LoVo (cell line): ENCODE data around the gene NADK.
A peak's percentile ranks its signal among the peaks of the same experiment; 100 is the strongest.
"Not testable (repeated sequence)": the region's sequence is repeated elsewhere in the genome, so short reads cannot be mapped to it uniquely, and the experiment has no call there.

Experiments
- DNase-seq: peaks from one replicate; pipeline ENCODE4 v3.0.0-alpha.2; 2016; ENCODE audit warnings: low spot score

The NADK gene

GRCh38 chr1:1763657-1764621, 14.3 kb downstream of the NADK start:
- DNase-seq, result no peak

DNA sequence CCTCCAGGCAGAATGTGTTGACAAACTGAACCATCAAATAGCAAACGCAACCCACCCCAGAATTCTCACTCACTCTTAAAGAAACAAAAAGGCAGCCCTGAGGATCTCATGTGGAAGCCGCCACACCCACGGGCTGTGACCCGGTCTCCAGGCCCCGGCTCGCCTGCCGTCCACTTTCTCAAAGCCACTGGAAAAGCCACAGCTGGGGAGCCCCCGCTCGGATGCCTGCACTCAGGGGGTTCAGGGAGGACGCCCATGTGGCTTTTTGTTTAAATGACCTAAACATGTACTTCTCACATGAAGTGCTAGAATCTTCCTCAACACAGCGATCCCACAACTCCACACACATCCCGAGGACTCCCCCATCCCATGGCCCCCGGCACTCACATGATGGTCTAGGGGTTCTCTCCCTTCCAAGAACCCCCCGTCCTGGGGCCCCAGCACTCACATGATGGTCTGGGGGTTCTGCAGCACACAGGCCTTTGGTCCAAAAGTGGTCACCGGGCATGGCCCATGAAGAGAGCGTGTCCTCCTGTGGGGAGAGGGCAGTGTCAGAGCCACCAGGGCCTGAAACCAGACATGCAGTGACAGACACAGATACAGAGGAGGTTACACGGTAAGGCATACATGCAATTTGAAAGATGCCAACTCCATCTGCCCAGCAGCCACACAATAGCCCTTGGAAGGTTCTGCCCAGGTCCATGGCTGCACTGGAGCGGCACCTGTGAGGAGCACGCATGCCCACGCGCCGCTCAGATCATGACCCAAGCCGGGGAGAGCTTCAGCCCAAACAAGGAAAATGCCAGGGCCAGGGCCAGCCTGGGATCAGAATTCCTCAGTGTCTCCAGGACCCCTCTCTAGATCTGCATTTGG, 16.5 kb downstream of the NADK start:
- no peak for DNase-seq

GRCh38 chr1:1760715-1761114, 17.6 kb downstream of the NADK start:
- no peak for DNase-seq

GRCh38 chr1:1760345-1760650, 18.0 kb downstream of the NADK start:
- DNase-seq, result no peak

DNA sequence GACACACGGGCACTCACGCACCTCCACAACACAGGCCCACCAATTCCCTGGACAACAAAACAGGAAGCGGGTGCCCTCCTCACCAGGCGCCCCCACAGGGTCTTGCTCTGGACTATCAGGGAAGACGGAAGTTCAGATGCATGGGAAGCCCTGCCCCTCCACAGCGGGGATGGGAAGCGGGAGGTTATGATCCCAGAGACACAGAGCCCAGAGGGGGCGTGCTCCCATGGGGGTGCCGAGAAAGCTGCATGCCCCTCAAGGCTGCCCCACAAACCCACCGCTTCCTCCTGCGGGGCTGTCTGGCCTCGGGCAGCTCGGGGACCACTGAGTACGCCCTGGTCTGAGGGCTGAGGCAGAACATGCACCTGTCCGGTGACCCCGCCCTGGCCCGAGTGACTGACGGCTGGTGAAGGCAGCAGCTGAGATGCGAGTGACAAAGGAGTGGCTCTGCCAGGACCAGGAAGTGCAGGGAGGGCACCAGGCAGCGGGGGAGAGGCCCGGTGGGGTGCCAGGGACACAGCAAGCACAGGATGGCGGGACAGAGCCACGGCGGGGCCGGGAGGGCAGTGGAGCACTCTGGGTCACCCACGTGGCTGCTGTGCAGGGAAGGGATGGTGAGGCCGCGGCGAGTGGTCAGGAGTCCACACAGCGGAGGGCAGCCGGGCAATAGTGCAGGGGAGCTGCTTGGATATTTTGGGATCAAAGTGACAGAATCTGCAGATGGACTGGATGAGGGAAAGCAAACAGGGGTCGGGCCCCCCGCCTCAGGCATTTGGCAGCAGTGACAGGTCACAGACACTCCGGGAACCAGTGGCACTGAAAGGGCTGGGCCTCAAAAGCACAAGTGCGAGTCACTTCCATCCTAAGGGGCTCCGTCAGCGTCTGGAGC, 18.6 kb downstream of the NADK start:
- no peak for DNase-seq

DNA sequence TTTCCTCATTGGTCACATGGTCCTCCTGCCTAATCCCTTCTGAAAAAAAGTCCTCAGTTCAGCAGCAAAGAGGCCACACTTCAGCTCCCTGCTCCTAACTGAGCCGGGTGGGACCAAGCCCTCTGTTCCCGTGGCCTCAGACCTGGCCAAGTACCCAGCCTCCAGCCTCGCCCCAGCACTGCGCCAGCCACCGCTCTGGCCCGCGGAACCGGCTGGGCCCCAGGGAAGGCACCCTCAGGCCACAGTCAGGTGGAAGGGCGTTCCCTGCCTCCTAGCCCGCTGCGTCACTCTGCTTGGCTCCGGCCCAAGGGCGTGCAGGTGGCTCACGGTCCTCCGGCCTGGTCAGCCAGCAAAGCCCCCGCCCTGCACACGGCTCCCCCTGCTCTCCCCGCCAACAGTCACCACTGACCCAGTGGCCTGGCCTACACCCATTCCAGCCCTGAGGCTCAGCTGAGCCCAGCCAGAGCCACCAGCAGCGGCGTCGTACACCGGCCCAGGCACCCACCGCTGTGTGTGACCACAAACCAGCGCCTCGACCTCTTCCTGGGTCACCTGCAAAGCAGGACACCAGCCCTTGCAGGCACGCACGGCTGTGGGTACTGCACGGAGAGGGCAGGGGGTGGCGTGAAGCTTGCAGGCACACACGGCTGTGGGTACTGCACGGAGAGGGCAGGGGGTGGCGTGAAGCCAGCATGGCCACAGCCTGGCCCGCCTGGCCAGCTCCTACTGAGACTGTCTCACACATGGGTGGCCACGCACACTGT, 19.4 kb downstream of the NADK start:
- peak; percentile 88 for DNase-seq

- DNase-seq, result no peak
These were observed 20.1 kb downstream of the NADK start for GRCh38 chr1:1758059-1758621.

DNA sequence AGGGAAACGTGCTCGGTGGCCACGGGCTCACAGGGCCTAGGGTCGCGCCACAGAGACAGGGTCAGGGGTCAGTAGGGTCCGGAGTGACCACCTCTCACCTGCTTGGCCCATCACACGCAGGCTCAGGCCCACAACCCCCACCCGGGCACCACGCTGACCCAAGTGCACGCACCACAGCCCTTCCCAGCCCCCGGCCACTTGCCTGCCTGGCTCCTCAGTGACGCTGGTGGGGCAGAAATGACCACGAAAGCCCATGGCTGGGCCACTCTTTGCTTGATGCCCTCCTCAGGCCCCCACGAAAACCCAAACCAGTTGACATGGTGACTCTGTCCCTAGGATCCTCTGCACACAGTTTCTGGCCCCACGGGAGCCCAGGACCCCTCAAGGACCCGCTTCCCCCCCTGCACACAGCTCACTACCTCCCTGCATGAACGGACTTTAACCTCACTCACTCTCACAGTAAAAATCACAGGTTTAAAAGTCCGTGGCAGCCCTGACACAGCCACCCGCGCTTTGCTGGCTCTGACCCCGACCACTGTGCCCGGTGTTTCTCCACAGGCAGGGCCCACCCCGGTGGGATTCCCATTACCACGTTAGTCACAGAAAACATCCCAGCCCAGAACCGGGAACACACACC, 20.7 kb downstream of the NADK start:
- DNase-seq, result no peak

- DNase-seq, result no peak
These were observed 21.4 kb downstream of the NADK start for GRCh38 chr1:1756661-1757421.

GRCh38 chr1:1755852-1756251, 22.4 kb downstream of the NADK start:
- DNase-seq, result no peak

- DNase-seq, result no peak
These were observed 22.8 kb downstream of the NADK start for GRCh38 chr1:1755426-1755825.

- no peak for DNase-seq
These were observed 24.0 kb downstream of the NADK start for GRCh38 chr1:1754051-1754815.

- DNase-seq, result no peak
These were observed 24.7 kb downstream of the NADK start for GRCh38 chr1:1753607-1754005.

GRCh38 chr1:1752636-1753606, 25.3 kb downstream of the NADK start:
- no peak for DNase-seq

GRCh38 chr1:1752190-1752589, 26.1 kb downstream of the NADK start:
- no peak for DNase-seq

DNA sequence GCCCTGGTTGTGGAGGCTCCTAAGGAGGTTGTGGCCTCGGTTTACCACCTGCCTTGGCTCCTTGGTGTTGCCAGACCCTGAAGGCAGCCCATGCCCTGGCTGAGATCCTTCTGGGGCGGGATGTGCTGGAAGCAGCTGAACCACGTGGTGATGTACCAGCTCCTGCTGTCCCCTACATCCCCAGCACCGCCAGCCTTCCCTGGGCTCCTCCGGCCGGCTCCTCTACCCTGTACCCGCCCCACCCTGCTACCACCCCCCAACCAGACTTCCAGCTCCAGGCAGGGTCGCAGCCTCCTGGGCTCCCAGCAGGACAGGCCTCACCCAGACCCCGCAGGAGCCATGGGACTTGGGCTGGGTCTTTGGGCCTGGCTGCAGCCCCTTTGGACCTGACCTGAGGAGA, 28.3 kb downstream of the NADK start:
- DNase-seq, result not testable (repeated sequence)

GRCh38 chr1:1748686-1749321, 29.5 kb downstream of the NADK start:
- no peak for DNase-seq
